A673 (cell line): ENCODE measurements around the gene KCNH5. TPM values are rescaled to one million over a fixed set of nuclear protein-coding genes. Genes with fewer than 3 reads are reported as not detected.
"Not testable (repeated sequence)": the region's sequence is repeated elsewhere in the genome, so short reads cannot be mapped to it uniquely, and the experiment has no call there.

Experiments
- BruUV-seq: library from RNA; stranded (reverse); fragments of 400-500 nt; replicated peaks from 2 replicates; lab custom pipeline; 2021; lab: Mats Ljungman, UMichigan
- CTCF ChIA-PET: fragments of 300-600 bp; sonication (Branson Sonifier 250); formaldehyde crosslinking; loops from one replicate; lab custom pipeline; 2022; ENCODE audit warnings: antibody characterized with exemption; lab: Charles Lee
- POLR2A ChIA-PET: fragments of 300-600 bp; sonication (Branson Sonifier 250); formaldehyde crosslinking; loops from one replicate; lab custom pipeline; 2022; ENCODE audit warnings: antibody characterized with exemption; ENCODE audit not compliant: low non-redundant PET; lab: Charles Lee
- DNase-seq: peaks from one replicate; pipeline ENCODE4 v3.0.0-alpha.2; 2015; ENCODE audit warnings: low spot score
- H3K27ac ChIP-seq: fragments of 200-600 bp; sonication (generic); 2 replicates; pipeline ENCODE4 v1.5.1; 2016; ENCODE audit warnings: mixed run types, low read depth, mild to moderate bottlenecking, mixed read lengths, antibody characterized with exemption, low read length; ENCODE audit not compliant: poor library complexity, severe bottlenecking
- H3K27me3 ChIP-seq: fragments of 200-600 bp; sonication (generic); replicated peaks from 2 replicates; pipeline ENCODE4 v1.6.1; 2017; ENCODE audit warnings: mixed run types, low read depth, mild to moderate bottlenecking, mixed read lengths, antibody characterized with exemption, low read length; ENCODE audit not compliant: insufficient read depth, poor library complexity
- H3K36me3 ChIP-seq: fragments of 200-600 bp; sonication (generic); 2 replicates; pipeline ENCODE4 v1.6.1; 2016; ENCODE audit warnings: mixed run types, mild to moderate bottlenecking, mixed read lengths, antibody characterized with exemption, low read length; ENCODE audit not compliant: insufficient read depth, poor library complexity, severe bottlenecking
- H3K4me1 ChIP-seq: fragments of 200-600 bp; sonication (generic); 2 replicates; pipeline ENCODE4 v1.6.1; 2017; ENCODE audit warnings: mixed run types, mild to moderate bottlenecking, mixed read lengths, antibody characterized with exemption, low read length; ENCODE audit not compliant: insufficient read depth, poor library complexity, severe bottlenecking
- H3K4me3 ChIP-seq: fragments of 200-600 bp; sonication (generic); 2 replicates; pipeline ENCODE4 v1.5.1; 2016; ENCODE audit warnings: low read depth, mixed run types, mild to moderate bottlenecking, mixed read lengths, low read length; ENCODE audit not compliant: poor library complexity, severe bottlenecking
- H3K9me3 ChIP-seq: fragments of 200-600 bp; sonication (generic); 2 replicates; pipeline ENCODE4 v1.6.1; 2016; ENCODE audit warnings: mixed run types, low read depth, mild to moderate bottlenecking, mixed read lengths, antibody characterized with exemption, low read length; ENCODE audit not compliant: poor library complexity, severe bottlenecking
- EZH2 ChIP-seq: fragments of 200-600 bp; sonication (generic); IDR thresholded peaks from 2 replicates; pipeline ENCODE4 v1.6.1; 2017; ENCODE audit warnings: borderline replicate concordance, low read depth, mild to moderate bottlenecking, mixed read lengths, antibody characterized with exemption, low read length; ENCODE audit not compliant: poor library complexity, severe bottlenecking
- intact Hi-C: fragments of 100-400 bp; cut with micrococcal nuclease; formaldehyde crosslinking; loops from one replicate; pipeline ENCODE4 v1.10.0; 2022; ENCODE audit not compliant: unreplicated experiment
- total RNA-seq: library from RNA; stranded (reverse); gene quantifications from 2 replicates; pipeline ENCODE4 v1.2.3, GENCODE V29; 2021
- TF ChIP-seq, protein P1 (sequence below): fragments of 300-800, 200-600 bp; sonication (generic); conservative IDR thresholded peaks from 2 replicates; pipeline ENCODE4 v1.5.1; 2017; ENCODE audit warnings: low read depth, mild to moderate bottlenecking, antibody characterized with exemption, low read length, moderate library complexity, mixed read lengths

KCNH5 gene
- total RNA-seq, 1 experiment from 2014 or later: 27.9 TPM

DNA sequence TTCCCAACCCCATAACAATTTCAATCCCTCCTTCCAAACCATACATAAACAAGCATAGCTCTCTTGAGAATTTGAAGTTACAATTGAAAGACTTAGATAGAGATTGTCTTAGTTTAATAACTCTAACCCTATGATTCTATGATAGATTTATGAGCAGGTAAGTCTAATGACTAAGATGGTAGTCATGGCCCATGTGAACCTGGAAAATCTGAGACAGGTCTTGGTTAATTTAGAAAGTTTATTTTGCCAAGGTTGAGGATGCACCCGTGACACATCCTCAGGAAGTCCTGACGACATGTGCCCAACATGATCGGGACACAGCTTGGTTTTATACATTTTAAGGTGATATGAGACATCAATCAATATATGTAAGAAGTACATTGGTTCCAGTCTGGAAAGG, 248.8 kb downstream of the KCNH5 start:
- Histone ChIP-seq H3K27me3 (no peaks in the 10 kb centered on the region), H3K36me3 (no peaks in the 10 kb centered on the region), H3K4me1 (no peaks in the 10 kb centered on the region), H3K9me3 (no peaks in the 10 kb centered on the region), H3K4me3 (no peak overlapping the region), H3K27ac (no peak overlapping the region)
- intact Hi-C loops: no loop called here
- CTCF ChIA-PET: no interaction called here
- POLR2A ChIA-PET: no interaction called here
- BruUV-seq: no TSS peak
- DNase-seq: no peak
- TF ChIP-seq, protein P1, sequence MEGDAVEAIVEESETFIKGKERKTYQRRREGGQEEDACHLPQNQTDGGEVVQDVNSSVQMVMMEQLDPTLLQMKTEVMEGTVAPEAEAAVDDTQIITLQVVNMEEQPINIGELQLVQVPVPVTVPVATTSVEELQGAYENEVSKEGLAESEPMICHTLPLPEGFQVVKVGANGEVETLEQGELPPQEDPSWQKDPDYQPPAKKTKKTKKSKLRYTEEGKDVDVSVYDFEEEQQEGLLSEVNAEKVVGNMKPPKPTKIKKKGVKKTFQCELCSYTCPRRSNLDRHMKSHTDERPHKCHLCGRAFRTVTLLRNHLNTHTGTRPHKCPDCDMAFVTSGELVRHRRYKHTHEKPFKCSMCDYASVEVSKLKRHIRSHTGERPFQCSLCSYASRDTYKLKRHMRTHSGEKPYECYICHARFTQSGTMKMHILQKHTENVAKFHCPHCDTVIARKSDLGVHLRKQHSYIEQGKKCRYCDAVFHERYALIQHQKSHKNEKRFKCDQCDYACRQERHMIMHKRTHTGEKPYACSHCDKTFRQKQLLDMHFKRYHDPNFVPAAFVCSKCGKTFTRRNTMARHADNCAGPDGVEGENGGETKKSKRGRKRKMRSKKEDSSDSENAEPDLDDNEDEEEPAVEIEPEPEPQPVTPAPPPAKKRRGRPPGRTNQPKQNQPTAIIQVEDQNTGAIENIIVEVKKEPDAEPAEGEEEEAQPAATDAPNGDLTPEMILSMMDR: no peak
- no peak for TF ChIP-seq EZH2

DNA sequence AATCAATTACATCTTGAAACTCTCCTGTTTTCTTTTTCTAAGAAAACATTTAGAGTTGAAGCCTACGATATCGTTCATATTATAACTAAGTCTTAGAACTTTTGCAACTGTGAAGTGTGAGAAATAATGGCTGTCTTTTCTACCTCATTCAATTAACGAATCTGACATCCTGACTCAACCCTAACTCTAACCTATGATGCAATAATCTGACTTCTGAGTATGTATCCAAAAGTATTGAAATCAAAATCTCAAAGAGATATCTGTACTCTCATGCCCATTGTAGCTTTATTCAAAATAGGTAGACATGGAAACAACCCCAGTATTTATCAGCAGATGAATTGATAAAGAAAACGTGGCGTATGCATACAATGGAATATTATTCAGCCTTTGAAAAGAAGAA, 252.7 kb downstream of the KCNH5 start:
- no peak overlapping the region for H3K4me3 ChIP-seq
- H3K9me3 ChIP-seq: peaks cover 20% of the 10 kb centered on the region
- TF ChIP-seq EZH2: no peak
- TF ChIP-seq, protein P1: no peak
- no peak for DNase-seq
- no peaks in the 10 kb centered on the region for H3K4me1 ChIP-seq
- BruUV-seq: no TSS peak
- H3K36me3 ChIP-seq: no peaks in the 10 kb centered on the region
- H3K27me3 ChIP-seq: no peaks in the 10 kb centered on the region
- ChIA-PET POLR2A (no interaction called here), CTCF (no interaction called here)
- intact Hi-C loops: no loop called here
- H3K27ac ChIP-seq: no peak overlapping the region

DNA sequence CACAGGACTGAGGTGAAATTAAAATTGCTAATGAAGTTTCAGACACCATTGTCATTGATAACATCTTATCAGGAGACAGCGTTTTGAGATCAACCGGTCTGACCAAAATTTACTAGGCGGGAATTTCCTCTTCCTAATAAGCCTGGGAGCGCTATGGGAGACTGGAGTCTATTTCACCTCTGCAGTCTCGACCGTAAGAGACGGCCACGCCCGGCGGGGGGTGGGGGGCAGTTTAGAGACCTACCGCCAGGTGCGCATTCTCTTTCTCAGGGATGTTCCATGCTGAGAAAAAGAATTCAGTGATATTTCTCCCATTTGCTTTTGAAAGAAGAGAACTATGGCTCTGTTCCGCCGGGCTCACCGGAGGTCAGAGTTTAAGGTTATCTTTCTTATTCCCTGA, 263.9 kb downstream of the KCNH5 start:
- DNase-seq, POLR2A ChIA-PET, BruUV-seq, H3K36me3 ChIP-seq, H3K4me3 ChIP-seq, H3K27me3 ChIP-seq, H3K27ac ChIP-seq, CTCF ChIA-PET, intact Hi-C loops, H3K9me3 ChIP-seq: not testable (repeated sequence)
- peaks cover 10% of the 10 kb centered on the region for H3K4me1 ChIP-seq

DNA sequence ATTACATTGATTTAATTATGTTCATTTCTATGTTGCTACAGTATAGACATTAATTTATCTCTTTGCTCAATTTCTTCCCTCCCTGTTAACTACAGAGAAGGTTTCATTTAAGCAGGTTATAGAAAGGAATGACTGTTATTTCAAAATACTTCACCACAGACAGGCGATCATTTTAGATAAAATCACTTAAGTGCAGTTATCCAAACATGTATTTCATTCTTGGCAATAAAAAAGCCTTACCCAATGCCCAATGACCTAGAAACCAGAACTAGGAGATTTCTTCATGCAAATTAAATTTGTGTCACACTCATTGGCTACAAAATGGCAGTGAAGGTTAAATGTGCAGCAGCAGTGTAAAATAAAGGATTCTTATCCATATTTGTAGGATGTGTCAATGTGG, 266.4 kb downstream of the KCNH5 start:
- peaks cover 5% of the 10 kb centered on the region for H3K4me1 ChIP-seq
- no peaks in the 10 kb centered on the region for H3K9me3 ChIP-seq
- H3K4me3 ChIP-seq: no peak overlapping the region
- no peaks in the 10 kb centered on the region for H3K36me3 ChIP-seq
- intact Hi-C loops: no loop called here
- POLR2A ChIA-PET: no interaction called here
- no peak for TF ChIP-seq EZH2
- TF ChIP-seq, protein P1: no peak
- H3K27me3 ChIP-seq: no peaks in the 10 kb centered on the region
- no peak overlapping the region for H3K27ac ChIP-seq
- no peak for DNase-seq
- CTCF ChIA-PET: no interaction called here
- BruUV-seq: no TSS peak
